SH-SY5Y (cell line): ENCODE data around the gene MGMT.

Source experiments
- GATA2 ChIP-seq: IDR thresholded peaks from 2 replicates; pipeline ENCODE4 v1.6.1; 2011; ENCODE audit warnings: mild to moderate bottlenecking, low read depth, low read length
- GATA3 ChIP-seq: IDR thresholded peaks from 2 replicates; pipeline ENCODE4 v1.6.1; 2011; ENCODE audit warnings: low read depth, mild to moderate bottlenecking, low read length, moderate library complexity

DNA sequence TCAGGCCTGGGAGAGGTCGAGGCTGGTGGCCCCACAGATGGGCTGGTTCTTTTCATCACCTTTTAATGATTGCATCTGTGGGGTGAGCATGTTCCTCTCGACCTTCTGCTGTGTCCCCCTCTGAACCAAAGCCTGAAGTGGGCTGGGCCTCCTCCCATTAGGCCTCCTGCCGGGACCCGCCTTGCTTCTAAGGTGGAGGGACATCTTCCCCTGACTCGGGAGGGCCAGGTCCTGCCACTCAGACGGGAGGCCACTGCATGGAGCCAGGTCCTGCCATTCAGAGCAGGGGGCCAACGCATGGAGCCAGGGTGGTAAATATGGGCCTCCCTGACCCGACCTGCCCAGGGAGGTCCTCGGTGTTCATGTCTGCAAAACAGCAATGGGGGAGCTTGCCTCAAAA is 308.6 kb downstream of the MGMT start:
- TF ChIP-seq GATA3, result no peak
- TF ChIP-seq GATA2, result no peak
